Measurements from ENCODE around the gene PDLIM5. TPM values are rescaled to one million over a fixed set of nuclear protein-coding genes. Genes with fewer than 3 reads are reported as not detected.

Gene PDLIM5
- total RNA-seq, 4 donors from 2014 or later, result 90.5 to 148 (median 115) TPM

DNA sequence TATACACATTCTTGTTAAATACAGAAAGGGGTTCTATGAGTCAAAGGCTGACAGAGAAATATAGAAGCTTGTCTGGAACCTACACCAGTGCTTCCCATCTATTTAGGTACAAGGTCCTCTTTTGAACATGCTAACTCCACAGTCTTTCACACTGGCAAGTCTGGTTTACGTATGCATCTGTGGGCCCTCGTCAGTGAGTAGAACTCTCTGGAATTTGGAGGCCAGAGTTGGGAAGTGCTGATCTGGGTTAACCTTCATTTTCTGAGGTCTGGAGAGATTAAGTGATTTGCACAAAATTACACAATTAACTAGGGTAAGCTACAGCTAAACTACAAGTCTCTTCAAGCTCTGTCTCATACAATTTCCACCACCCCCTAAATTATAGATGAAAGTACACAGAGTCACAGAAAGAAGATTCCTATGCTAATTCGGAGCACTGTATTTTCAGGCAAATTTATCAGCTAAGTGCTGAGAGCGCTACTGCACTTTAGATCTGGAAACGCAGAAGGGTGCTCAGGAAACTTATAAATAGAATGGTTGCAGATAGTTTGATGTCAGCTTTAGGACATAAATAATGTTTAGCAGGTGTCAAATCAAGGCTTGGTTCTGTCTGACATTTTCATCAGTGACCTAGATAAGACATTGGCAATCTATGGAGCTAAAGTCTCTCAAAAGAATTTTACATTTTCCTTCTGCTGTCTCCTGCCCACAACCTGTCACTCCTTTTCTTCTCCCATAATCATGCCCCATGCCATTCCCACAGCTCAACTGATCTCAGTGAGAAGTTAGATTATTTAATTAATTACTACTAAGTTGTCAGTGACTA, 43.0 kb upstream of the PDLIM5 start:
- 83% methylated on average over 5 of the region's 5 CpGs for WGBS
- no peak for DNase-seq (ENCODE audit: low spot score in 2 of 2)
- Histone ChIP-seq H3K4me3 (no peak overlapping the region), H3K9me3 (no peaks in the 10 kb centered on the region), H3K36me3 (no peaks in the 10 kb centered on the region), H3K27ac (no peak overlapping the region), H3K27me3 (no peaks in the 10 kb centered on the region), H3K4me1 (peaks cover 11% of the 10 kb centered on the region)
- TF ChIP-seq EP300 (IDR thresholded peaks at IDR 0.05) (no peak), POLR2A (IDR thresholded peaks at IDR 0.05) (no peak), CTCF (IDR thresholded peaks at IDR 0.05) (no peak), POLR2AphosphoS5 (IDR thresholded peaks at IDR 0.05) (no peak)

DNA sequence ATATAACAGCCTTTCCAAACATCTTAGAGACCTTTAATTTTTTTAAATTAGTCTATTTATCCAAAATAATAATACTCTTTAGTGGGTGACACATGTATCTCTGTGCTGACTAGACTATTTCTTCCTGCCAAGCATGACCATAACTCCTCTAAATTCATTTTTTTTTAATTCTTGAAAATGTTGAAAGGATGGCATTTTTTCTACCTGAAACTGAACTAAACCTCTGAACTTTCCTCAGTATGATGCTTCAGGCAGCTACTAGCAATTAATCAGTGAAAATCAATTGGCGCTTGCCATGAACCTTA, 42.4 kb upstream of the PDLIM5 start:
- TF ChIP-seq EP300 (IDR thresholded peaks at IDR 0.05) (no peak), POLR2AphosphoS5 (IDR thresholded peaks at IDR 0.05) (no peak), POLR2A (IDR thresholded peaks at IDR 0.05) (no peak), CTCF (IDR thresholded peaks at IDR 0.05) (no peak)
- no peaks in the 10 kb centered on the region for H3K27me3 ChIP-seq
- no peak overlapping the region for H3K4me3 ChIP-seq
- no peak for DNase-seq (ENCODE audit: low spot score in 2 of 2)
- H3K36me3 ChIP-seq, result no peaks in the 10 kb centered on the region
- no peaks in the 10 kb centered on the region for H3K9me3 ChIP-seq
- no peak overlapping the region for H3K27ac ChIP-seq
- 96% methylated on average over 1 of the region's 1 CpG for WGBS
- H3K4me1 ChIP-seq, result peaks cover 11% of the 10 kb centered on the region

DNA sequence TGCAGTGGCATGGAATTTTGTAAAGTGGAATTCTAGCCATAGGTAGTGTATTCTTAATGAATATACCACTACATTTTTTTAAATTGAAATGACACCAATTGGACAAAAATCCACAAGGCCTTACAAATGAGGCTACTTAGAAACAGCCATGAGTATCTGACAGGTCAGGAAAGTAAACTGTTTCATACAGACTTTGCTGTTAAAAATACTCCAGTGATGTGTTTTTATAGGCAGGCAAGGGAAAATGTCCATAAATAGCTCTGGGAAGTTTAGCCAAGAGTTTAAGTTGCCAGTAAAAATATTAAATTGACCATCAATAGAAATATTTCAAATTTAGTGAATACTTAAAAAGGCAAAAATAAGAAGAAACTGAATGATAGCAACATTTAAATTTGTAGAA, 41.8 kb upstream of the PDLIM5 start:
- no peaks in the 10 kb centered on the region for H3K27me3 ChIP-seq
- no peak overlapping the region for H3K4me3 ChIP-seq
- peaks cover 11% of the 10 kb centered on the region for H3K4me1 ChIP-seq
- no peak overlapping the region for H3K27ac ChIP-seq
- DNase-seq (ENCODE audit: low spot score in 2 of 2), result no peak
- no peak for TF ChIP-seq POLR2AphosphoS5 (IDR thresholded peaks at IDR 0.05)
- no peak for TF ChIP-seq CTCF (IDR thresholded peaks at IDR 0.05)
- TF ChIP-seq POLR2A (IDR thresholded peaks at IDR 0.05), result no peak
- TF ChIP-seq EP300 (IDR thresholded peaks at IDR 0.05), result no peak
- H3K9me3 ChIP-seq, result no peaks in the 10 kb centered on the region
- no peaks in the 10 kb centered on the region for H3K36me3 ChIP-seq

DNA sequence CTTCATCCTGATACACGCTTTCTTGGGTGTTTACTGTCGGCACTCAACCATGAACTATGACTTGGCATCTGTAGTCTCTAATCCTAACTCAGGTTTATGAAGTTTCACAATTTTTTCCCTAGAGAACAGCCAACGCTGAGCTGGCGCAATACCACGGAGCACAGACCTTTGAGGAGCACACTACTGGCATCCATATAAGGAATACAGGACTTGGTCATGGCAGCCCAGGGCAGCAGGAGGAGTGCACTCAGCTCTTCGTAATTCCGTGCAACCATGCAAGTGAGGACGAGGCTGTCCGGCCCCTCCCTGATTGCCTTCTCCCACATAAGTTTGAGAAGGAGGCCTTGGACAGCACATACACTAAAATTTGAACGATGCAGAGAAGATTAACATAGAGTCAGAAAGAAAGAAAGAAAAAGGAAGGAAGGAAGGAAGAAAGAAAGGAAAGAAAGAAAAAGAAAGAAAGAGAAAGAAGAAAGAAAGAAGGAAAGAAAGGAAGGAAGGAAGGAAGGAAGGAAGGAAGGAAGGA, 41.0 kb upstream of the PDLIM5 start:
- Histone ChIP-seq H3K27ac (no peak overlapping the region), H3K4me1 (peaks cover 11% of the 10 kb centered on the region), H3K36me3 (no peaks in the 10 kb centered on the region), H3K27me3 (no peaks in the 10 kb centered on the region), H3K9me3 (no peaks in the 10 kb centered on the region), H3K4me3 (no peak overlapping the region)
- no peak for TF ChIP-seq CTCF (IDR thresholded peaks at IDR 0.05)
- TF ChIP-seq EP300 (IDR thresholded peaks at IDR 0.05), result no peak
- no peak for TF ChIP-seq POLR2A (IDR thresholded peaks at IDR 0.05)
- TF ChIP-seq POLR2AphosphoS5 (IDR thresholded peaks at IDR 0.05), result no peak
- WGBS, result 77% methylated on average over 10 of the region's 10 CpGs
- peak in 1 of 2 donors; percentile 70 for DNase-seq (ENCODE audit: low spot score in 2 of 2)

DNA sequence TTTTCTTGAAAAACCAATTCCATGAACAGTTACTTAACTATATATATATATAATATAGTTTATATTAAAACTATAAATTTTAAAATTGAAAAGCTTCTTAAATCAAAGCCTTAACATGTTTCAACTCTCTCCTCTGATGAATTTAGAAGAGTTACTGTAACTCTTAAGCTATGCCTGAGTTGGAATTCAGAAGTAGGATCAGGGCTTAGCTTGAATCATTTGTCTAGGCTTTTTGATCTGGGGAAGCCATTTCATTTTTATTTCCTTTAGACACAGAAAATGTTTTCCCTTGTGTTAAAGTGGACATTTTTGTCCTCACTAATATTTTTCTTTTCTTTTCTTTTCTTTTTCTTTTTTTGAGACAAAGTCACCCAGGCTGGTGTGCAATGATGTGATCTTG, 40.4 kb upstream of the PDLIM5 start:
- Histone ChIP-seq H3K36me3 (no peaks in the 10 kb centered on the region), H3K9me3 (no peaks in the 10 kb centered on the region), H3K4me1 (peaks cover 11% of the 10 kb centered on the region), H3K4me3 (no peak overlapping the region), H3K27me3 (no peaks in the 10 kb centered on the region), H3K27ac (no peak overlapping the region)
- DNase-seq (ENCODE audit: low spot score in 2 of 2), result no peak
- TF ChIP-seq POLR2A (IDR thresholded peaks at IDR 0.05), result no peak
- no peak for TF ChIP-seq EP300 (IDR thresholded peaks at IDR 0.05)
- no peak for TF ChIP-seq CTCF (IDR thresholded peaks at IDR 0.05)
- TF ChIP-seq POLR2AphosphoS5 (IDR thresholded peaks at IDR 0.05), result no peak

All from suprapubic skin (tissue), 4 donors.